ENCODE results near the gene SULT1E1. TPM values are rescaled to one million over a fixed set of nuclear protein-coding genes. Genes with fewer than 3 reads are reported as not detected.

Gene SULT1E1
- total RNA-seq, 2 experiments from 2014 or later: not detected

GRCh38 chr4:69896530-69897116, 36.7 kb upstream of the SULT1E1 start:
- H3K4me3 Mint-ChIP-seq: no peak overlapping the region
- Histone ChIP-seq H3K36me3 (ENCODE audit: insufficient read depth, low read length) (no peaks in the 10 kb centered on the region), H3K4me1 (ENCODE audit: insufficient read depth, low read length) (no peaks in the 10 kb centered on the region), H3K4me3 (ENCODE audit: low read length) (no peak overlapping the region), H3K27ac (ENCODE audit: low read depth in 1 of 2, low read length in 2 of 2) (no peak overlapping the region), H3K27me3 (ENCODE audit: control insufficient read depth in 1 of 2, insufficient read depth in 2 of 2, low read length in 2 of 2) (no peaks in the 10 kb centered on the region), H3K9me3 (ENCODE audit: control insufficient read depth in 1 of 2, insufficient read depth in 1 of 2, low read length in 2 of 2) (no peaks in the 10 kb centered on the region)
- H3K36me3 Mint-ChIP-seq (ENCODE audit: low read depth): no peaks in the 10 kb centered on the region
- intact Hi-C loops (cut with DNase I, micrococcal nuclease): no loop called here
- DNase-seq (no peak), ATAC-seq (ENCODE audit: poor library complexity) (no peak)
- POLR2A ChIA-PET: no interaction called here
- H3K4me1 Mint-ChIP-seq (ENCODE audit: low read depth): no peaks in the 10 kb centered on the region
- CTCF ChIA-PET: interaction anchor here (0.6 kb wide), 1 partner anchor 775 kb away, joined by 3 read pairs; no protein-coding TSS in a partner anchor
- H3K27me3 Mint-ChIP-seq: peaks cover 35% of the 10 kb centered on the region
- H3K27ac Mint-ChIP-seq: no peak overlapping the region
- no peak for TF ChIP-seq CTCF (IDR thresholded peaks at IDR 0.05)
- H3K9me3 Mint-ChIP-seq: no peaks in the 10 kb centered on the region

DNA sequence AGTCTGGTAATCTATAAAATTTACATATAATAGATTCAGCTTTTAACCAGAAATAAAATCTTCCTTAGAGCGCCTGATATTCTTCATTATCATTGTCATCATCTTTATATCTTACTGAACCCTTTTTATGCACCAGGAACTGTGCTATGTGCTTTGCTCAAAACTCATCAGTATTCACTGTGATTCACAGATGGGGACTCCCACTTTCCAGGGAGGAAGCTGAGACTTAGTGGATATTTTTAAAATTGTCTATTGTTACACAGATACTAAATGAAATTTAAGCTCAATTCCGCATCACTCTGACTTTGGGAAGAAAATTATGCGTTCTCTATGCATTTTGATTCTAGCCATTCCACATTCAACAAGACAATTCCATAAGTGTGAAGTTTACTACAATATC, 34.8 kb upstream of the SULT1E1 start:
- intact Hi-C loops (cut with DNase I, micrococcal nuclease): no loop called here
- no peaks in the 10 kb centered on the region for H3K9me3 Mint-ChIP-seq
- no peaks in the 10 kb centered on the region for H3K9me3 ChIP-seq (ENCODE audit: control insufficient read depth in 1 of 2, insufficient read depth in 1 of 2, low read length in 2 of 2)
- no peak overlapping the region for H3K4me3 ChIP-seq (ENCODE audit: low read length)
- H3K36me3 Mint-ChIP-seq (ENCODE audit: low read depth): no peaks in the 10 kb centered on the region
- H3K27ac Mint-ChIP-seq: no peak overlapping the region
- POLR2A ChIA-PET: no interaction called here
- no peak for TF ChIP-seq CTCF (IDR thresholded peaks at IDR 0.05)
- ATAC-seq (ENCODE audit: poor library complexity) (no peak), DNase-seq (no peak)
- H3K4me1 Mint-ChIP-seq (ENCODE audit: low read depth): no peaks in the 10 kb centered on the region
- H3K4me1 ChIP-seq (ENCODE audit: insufficient read depth, low read length): no peaks in the 10 kb centered on the region
- CTCF ChIA-PET: no interaction called here
- peaks cover 35% of the 10 kb centered on the region for H3K27me3 Mint-ChIP-seq
- H3K4me3 Mint-ChIP-seq: no peak overlapping the region
- H3K27me3 ChIP-seq (ENCODE audit: control insufficient read depth in 1 of 2, insufficient read depth in 2 of 2, low read length in 2 of 2): no peaks in the 10 kb centered on the region
- no peak overlapping the region for H3K27ac ChIP-seq (ENCODE audit: low read depth in 1 of 2, low read length in 2 of 2)
- no peaks in the 10 kb centered on the region for H3K36me3 ChIP-seq (ENCODE audit: insufficient read depth, low read length)

DNA sequence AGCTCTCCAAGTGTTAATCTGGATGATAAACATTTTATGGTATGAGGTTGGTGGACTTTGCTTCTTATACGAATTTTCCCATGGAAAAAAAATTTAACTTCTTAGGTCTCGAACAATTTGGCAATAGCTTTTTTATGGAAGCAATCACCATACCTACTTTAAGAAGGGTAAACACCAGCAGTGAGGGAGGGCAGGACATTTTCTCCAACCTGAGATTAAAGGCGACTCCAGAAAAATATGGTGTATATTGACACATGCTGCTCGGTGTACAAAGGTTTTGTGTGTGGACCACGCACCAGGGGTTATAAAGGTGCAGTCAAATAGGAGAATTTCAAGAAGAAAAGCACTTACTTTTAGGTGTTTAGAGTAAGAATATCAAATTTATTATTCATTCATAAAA, 34.2 kb upstream of the SULT1E1 start:
- Histone ChIP-seq H3K9me3 (ENCODE audit: control insufficient read depth in 1 of 2, insufficient read depth in 1 of 2, low read length in 2 of 2) (no peaks in the 10 kb centered on the region), H3K27ac (ENCODE audit: low read depth in 1 of 2, low read length in 2 of 2) (no peak overlapping the region), H3K4me3 (ENCODE audit: low read length) (no peak overlapping the region), H3K4me1 (ENCODE audit: insufficient read depth, low read length) (no peaks in the 10 kb centered on the region), H3K36me3 (ENCODE audit: insufficient read depth, low read length) (no peaks in the 10 kb centered on the region), H3K27me3 (ENCODE audit: control insufficient read depth in 1 of 2, insufficient read depth in 2 of 2, low read length in 2 of 2) (no peaks in the 10 kb centered on the region)
- Mint-ChIP-seq H3K27me3 (peaks cover 35% of the 10 kb centered on the region), H3K9me3 (no peaks in the 10 kb centered on the region), H3K4me1 (ENCODE audit: low read depth) (no peaks in the 10 kb centered on the region), H3K27ac (no peak overlapping the region), H3K4me3 (no peak overlapping the region), H3K36me3 (ENCODE audit: low read depth) (no peaks in the 10 kb centered on the region)
- ATAC-seq (ENCODE audit: poor library complexity): no peak
- POLR2A ChIA-PET: no interaction called here
- intact Hi-C loops (cut with DNase I, micrococcal nuclease): no loop called here
- DNase-seq: no peak
- CTCF ChIA-PET: no interaction called here
- TF ChIP-seq CTCF (IDR thresholded peaks at IDR 0.05): no peak

Measured in CD4-positive, alpha-beta T cell (primary cell).